ENCODE data around the gene ADRB2.

DNA sequence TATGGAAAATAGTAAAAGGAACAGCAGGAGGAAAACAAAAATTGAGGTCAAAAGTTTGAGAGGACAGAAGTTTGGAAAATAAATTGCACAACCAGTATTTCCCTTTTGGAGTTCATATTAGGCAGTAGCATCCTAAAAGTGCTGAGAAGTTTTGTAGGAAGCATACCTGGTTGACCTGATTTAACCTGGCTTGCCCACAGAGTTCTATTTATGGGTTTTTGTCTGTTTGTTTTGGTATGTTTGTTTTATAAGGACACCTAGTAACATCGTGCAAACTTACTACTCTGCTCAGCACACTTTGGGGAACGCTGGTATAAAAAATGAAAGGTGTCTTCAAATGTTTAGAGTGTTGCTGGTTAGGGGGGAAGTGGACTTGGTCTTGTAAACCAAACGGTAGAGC is 15.1 kb downstream of the ADRB2 start:
- TF ChIP-seq, protein P1, sequence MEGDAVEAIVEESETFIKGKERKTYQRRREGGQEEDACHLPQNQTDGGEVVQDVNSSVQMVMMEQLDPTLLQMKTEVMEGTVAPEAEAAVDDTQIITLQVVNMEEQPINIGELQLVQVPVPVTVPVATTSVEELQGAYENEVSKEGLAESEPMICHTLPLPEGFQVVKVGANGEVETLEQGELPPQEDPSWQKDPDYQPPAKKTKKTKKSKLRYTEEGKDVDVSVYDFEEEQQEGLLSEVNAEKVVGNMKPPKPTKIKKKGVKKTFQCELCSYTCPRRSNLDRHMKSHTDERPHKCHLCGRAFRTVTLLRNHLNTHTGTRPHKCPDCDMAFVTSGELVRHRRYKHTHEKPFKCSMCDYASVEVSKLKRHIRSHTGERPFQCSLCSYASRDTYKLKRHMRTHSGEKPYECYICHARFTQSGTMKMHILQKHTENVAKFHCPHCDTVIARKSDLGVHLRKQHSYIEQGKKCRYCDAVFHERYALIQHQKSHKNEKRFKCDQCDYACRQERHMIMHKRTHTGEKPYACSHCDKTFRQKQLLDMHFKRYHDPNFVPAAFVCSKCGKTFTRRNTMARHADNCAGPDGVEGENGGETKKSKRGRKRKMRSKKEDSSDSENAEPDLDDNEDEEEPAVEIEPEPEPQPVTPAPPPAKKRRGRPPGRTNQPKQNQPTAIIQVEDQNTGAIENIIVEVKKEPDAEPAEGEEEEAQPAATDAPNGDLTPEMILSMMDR (IDR thresholded peaks at IDR 0.05) = no peak
- TF ChIP-seq POLR2A (IDR thresholded peaks at IDR 0.05) = no peak

Data from stomach (tissue), 4 donors.